Embryonic facial prominence (tissue), 1 donor: ENCODE results near the gene DGCR2.
"Not testable (repeated sequence)": the region's sequence is repeated elsewhere in the genome, so short reads cannot be mapped to it uniquely, and the experiment has no call there.

Source experiments
- DNase-seq: peaks from one replicate; pipeline ENCODE4 v3.0.0-alpha.2; 2016; ENCODE audit errors: extremely low spot score

The DGCR2 gene

GRCh38 chr22:19060356-19061009 is 61.7 kb downstream of the DGCR2 start:
- no peak for DNase-seq

GRCh38 chr22:19059481-19060278 is 62.5 kb downstream of the DGCR2 start:
- DNase-seq, result no peak

DNA sequence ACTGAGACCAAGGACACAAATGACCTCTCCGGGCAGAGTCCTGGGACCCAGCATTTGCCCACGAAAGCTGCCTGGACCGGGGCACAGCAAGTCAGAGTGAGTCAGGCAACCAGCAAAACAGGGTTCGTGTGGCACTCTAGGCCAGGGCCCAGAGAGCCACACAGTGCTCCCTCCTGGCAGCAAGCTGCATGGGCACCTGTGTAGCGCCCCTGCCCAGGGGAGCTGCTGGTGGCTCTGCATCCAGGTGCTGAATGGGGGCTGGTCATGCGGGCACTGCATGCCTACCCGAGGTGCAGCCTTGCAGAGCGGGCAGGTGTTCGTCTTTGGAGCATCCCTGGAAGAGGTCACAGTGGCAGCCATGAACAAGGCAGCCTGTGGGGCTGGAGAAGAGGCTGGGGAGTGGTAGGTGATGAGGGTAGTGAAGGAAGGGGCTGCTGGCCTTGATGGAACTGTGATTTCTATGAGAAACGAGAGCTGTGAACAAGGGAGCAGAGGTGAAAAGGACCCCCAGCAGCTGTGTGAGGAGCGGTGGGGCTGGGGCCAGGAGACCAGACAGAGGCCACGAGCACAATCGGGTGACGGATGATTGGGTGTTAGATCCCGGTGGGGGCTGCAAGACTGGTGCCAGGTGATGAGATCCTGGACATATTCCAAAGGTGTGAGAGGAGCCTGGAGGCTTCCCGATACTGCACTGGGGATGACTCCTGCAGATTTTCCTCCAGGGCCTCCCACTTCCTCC is 63.3 kb downstream of the DGCR2 start:
- DNase-seq, result no peak

DNA sequence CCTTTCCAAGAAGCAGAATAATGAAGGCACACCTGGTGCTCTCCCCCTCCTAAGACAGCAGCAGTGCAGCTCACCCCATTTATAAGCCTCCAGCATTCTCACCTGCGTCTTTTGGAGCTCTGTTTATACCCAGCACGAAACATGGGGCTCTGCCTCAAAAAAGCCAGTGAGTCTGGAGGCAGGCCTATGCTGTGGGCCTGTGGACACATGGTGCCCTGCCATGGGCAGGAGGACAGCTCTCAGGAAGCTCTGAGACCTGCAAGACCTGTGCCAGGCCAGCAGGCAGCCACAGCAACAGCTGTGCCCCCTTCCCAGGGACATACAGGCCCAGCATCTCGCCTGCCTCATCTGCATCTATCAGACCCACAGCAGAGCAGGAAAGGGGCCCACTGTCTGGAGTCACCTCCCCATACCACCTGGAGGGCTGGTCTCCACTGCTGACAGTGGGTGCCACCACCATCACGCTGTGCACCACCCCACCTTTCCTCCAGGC is 64.2 kb downstream of the DGCR2 start:
- DNase-seq, result no peak

DNA sequence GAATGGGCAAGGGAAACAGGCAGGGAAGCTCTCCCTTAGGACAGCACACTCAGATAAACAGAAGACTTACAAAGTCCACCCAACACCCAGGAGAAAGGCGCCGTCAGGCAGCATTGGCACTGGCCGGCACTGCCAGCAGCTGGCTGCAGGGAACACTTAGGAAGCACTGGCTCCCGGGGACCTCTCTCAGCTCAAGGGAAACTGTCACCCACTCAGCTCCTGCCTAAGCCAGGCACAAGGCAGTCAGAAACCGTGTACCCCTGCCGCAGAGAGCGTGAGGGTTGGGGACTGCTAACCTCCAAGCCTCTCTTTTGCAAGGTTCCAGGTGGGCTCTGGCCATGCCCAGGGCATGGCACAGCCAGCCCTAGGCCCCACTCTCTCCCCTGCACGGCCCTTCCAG is 64.7 kb downstream of the DGCR2 start:
- no peak for DNase-seq

GRCh38 chr22:19056951-19057401 is 65.2 kb downstream of the DGCR2 start:
- DNase-seq, result no peak

- DNase-seq, result no peak
Measured at GRCh38 chr22:19055801-19056200, 66.4 kb downstream of the DGCR2 start.

DNA sequence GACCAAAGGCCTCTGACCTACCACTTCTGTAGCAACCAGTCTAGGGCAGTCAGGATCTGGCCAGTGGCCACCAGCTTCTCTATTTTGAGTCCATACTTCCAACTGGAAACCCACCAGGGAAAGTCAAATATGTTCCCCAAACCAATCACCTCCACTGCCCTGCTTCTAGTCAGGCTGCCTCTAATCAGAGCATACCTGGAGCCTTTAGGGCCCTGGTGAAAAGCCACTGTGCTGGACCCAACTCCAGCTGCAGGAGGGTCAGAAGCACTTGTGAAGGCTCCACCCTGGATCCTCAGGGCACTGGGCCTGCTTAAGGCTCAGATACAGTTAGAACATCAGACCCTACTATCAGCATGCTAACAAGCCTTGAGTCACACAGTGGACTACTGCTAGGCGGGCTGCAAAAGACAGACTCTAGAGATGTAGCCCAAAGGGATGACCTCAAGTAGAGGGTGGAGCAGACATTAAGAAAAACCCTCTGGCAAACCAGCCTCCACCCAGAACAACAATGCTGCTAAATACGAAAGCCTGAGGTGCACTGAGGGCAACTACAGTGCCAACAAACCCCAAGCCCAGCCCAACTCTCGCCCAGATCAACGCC is 69.2 kb downstream of the DGCR2 start:
- DNase-seq, result no peak

GRCh38 chr22:19051381-19052072 is 70.7 kb downstream of the DGCR2 start:
- no peak for DNase-seq

DNA sequence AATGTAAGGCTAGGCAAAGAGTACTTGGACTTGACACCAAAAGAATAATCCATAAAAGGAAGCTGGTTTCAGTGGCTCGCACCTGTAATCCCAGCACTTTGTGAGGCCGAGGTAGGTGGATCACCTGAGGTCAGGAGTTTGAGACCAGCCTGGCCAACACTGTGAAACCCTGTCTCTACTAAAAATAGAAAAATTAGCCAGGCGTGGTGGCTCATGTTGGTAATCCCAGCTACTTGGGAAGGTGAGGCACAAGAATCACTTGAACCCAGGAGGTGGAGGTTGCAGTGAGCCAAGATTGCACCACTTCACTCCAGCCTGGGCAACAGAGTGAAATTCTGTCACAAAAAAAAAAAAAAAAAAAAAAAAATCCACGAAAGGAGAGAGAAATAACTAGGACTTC is 71.4 kb downstream of the DGCR2 start:
- DNase-seq, result not testable (repeated sequence)

DNA sequence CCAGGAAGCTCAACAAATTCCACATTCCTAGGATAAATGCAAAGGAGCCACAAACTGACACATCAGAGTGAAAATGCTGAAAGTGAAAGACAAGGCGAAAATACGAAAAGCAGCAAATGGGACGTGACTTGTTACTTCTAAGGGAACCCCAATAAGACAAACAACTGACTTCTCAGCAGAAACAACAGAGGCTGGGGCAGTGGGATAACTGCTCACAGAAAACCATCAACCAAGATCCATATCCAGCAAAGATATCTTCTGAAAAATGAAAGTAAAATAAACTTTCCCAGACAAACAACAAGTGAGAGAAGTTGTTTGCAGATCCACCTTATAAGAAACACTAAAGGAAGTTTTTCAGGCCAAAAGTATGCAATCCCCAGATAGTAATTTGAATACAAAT is 72.1 kb downstream of the DGCR2 start:
- no peak for DNase-seq

DNA sequence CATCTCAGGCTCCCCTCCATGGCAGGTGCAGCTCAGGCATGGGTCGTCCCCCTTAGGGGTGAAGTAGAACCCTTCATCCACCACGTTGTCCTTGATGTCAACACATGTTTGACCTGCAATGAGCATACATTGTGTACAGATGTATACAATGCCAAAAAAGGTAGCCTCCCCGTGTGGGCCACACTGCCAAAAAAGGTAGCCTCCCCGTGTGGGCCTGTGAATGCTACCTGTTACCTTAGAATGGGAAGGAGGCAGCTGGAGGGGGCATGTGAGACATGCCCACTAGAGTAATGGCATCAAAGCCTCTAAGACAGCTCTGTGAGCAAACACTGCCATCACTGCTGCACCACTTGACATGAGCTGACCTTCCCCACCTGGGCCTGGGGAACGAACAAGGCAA is 73.7 kb downstream of the DGCR2 start:
- no peak for DNase-seq

- DNase-seq, result no peak
Measured at GRCh38 chr22:19047993-19048392, 74.2 kb downstream of the DGCR2 start.

DNA sequence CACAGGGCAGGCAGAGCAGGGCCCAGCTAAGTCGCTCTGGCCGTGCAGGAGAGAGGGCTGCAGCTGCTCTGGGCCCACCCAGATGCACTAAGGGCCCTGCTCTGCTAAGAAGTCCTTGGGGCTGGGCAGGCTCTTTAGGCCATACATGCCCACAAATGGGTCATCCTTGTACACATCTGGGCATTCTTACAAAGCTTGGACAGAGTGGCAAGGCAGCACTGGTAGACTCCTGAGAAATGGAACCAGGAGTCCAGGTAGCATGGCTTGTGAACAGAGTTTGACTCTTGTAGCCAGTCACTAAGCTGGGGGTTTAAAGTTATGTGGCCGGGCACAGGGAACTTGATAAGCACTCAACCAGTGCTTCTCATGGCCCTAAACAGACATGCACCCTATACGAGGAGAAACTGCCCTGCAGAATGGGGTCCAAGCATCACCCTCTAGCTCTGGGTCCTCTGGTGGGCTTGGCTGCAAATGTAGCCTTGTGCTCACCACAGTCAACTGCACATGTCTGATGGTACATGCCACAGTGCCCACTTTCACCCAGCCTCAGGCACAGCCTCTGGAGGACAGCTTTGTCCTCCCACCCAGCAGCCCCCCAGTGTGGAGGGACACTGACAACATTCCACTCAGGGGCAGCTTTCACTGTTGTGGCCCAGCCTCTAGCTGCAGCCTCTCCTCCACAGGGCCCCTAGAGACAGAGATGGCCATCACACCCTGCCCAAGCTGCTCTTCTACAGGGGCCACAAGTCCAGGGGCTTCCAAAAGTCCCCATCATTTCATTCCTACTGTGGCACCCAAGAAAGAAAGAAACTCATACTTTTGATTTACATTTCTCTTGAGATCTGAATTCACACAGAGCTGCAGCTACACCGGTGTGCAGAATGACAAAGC is 75.2 kb downstream of the DGCR2 start:
- DNase-seq, result no peak

- no peak for DNase-seq
Measured at GRCh38 chr22:19046287-19046686, 75.9 kb downstream of the DGCR2 start.

GRCh38 chr22:19045094-19045493 is 77.1 kb downstream of the DGCR2 start:
- no peak for DNase-seq

DNA sequence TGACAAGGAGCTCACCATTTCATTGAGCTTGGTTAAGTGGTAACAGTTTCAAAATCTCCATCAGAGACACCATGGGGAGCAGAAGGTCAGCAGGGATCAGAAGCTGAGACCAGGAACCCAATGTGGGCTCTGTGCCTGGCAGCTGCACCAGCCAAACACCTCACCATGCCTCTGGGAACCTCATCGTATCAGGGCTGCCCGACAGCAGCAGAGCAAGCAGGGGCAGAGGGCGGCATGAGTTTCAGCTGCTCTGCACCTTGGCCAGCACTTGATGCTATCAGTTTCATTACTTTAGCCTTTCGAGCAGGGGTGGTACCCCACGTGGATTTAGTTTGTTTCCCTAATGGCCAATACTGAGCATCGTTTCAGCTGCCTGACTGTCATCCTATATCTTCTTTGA is 77.8 kb downstream of the DGCR2 start:
- no peak for DNase-seq

DNA sequence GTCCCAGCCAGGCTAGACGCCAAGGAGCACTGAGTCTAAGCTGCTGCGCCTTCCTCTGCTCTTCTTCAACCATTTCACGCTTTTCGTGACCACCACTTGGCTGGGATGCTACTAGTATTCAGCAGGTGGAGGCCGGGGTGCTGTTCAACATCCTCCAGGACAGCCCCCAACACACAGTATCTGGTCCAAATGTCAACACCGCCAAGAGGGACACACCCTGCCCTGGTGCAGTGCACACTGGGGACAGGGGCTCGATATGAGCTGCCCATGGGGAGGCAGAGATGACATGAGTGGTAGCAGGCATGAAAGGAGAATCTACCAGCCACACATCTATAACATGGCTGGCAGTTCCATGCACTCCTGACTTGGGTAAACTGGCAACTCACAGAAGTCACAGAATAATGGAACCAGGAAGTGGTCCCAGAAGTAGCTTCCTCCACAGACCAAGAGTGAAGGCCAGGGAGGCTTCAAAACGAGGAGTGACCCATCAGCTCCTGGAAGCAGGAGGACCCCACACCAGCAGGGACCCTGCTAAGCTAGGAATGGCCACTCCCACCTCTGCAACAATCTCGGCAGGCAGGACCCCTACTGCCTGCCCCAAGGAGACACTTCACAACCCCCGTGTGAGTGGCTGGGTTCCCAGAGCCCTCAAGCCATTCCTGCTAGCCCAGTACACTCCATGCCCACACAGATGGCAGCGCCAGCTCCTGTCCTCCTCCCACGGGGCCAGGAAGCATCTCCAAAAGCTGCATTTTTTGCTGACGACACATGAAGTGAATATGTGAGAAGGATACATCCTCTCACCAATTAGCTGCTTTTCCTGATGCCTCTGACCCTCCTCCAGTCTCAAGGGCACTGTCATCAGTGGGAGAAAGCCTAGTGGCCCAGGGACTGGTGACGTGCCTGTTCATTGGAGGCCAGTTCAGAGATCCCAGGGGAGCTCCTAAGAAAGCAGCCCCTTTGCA is 78.8 kb downstream of the DGCR2 start:
- DNase-seq, result no peak
